Measurements from ENCODE around the gene SHROOM2.
"Not testable (repeated sequence)": the region's sequence is repeated elsewhere in the genome, so short reads cannot be mapped to it uniquely, and the experiment has no call there.

SHROOM2 gene

DNA sequence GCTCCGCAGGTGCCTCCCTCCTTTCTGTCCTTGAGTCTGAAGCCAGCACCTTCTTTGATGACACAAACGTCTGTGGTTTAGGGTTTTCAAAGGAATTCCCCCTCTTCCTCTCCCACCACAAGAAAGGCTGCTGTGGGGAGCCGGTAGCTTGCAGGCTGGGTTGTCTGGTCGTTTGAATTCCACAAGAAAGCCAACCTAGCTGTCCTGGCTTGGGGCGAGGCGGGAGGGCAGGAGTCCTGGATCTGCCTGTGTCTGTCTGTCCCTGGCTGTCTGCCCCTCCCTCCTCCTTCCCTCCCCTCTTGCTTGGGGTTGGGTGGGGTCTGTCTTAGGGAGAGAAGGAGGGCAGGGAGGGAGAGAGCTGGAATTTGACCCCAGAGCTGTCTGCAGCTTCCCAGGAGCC, 56.3 kb downstream of the SHROOM2 start:
- DNase-seq: no peak

DNA sequence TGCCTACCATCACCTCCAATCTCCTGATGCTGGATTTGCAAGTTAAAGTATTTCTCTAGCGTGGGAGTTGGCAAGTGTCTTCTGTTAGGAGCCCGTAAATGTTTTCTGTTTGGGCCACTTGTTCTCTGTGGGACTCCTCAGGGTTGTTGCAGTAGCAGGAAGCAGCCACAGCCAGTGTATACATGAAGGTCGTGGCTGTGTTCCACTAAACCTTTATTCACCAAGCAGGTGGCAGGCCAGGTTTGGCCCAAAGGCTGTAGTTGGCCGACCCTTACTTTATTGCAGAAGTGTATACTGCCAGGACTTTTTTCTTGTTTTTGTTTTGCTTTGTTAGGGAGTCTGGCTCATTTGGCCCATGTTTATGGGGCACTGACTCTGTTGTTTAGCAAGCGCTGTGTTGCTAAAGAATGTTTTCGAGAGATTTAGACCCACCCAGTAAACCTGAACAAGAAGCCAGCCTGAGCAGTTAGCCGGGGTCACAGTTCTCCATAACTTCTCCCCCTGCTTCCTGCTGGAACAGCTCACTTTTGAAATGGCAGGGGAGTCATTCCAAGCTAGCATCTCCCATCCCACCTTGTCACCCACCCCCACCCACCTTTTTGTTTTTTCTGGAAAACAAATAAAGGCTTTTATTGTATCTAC, 58.8 kb downstream of the SHROOM2 start:
- DNase-seq: no peak

DNA sequence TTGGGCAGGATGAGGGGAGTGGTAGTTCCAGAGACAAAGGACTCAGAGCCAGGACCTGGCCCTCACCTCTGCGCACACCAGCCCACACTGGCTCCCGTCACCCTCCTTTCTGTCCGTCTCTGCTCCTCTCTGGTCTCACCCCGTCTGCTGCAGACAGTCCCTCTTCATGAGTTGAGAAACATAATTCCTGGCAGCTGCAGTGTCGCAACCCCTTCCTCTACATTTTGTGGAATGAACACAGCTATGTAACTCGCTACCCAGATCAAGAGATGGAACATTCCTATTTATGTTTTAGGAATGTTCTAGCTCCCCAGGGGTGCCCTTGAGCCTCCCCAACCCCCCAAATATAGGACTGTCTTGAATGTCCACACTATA, 59.3 kb downstream of the SHROOM2 start:
- no peak for DNase-seq

DNA sequence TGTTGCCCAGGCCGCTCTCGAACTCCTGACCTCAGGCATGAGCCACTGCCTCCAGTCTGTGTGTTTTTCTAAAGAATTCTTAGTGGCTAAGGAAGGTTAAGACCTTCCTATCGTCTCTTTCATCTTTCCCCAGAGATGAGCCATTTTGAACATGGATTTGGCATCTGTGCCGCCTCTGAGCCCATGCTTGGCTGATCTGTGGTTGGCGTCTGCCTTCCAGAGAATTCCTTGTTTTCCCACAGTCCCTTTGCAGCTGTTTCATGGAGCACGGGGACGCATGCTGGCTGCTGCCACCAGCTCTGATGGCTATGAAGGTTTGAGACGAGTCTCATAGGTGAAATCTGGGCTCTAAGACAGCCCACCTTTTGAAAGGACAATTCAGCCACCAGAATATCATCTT, 60.4 kb downstream of the SHROOM2 start:
- no peak for DNase-seq

DNA sequence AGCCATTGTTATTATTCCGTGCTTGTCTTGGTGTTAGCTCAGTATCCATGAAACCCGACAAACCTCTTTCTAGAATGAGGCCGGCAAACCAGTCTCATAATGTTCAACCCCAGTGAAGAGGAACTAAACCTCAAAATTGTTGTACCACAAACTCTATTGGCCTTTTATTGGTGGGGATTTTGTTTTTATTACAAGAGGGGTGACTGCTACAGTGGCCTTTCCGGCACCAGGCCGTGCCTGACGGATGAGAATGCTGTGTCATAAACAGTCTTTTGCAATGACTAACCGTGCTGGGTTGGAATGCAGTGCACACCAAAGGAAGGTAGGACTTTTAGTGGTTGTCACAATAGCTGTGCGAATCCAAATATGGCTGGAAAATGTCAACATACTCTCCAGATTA, 60.8 kb downstream of the SHROOM2 start:
- no peak for DNase-seq

DNA sequence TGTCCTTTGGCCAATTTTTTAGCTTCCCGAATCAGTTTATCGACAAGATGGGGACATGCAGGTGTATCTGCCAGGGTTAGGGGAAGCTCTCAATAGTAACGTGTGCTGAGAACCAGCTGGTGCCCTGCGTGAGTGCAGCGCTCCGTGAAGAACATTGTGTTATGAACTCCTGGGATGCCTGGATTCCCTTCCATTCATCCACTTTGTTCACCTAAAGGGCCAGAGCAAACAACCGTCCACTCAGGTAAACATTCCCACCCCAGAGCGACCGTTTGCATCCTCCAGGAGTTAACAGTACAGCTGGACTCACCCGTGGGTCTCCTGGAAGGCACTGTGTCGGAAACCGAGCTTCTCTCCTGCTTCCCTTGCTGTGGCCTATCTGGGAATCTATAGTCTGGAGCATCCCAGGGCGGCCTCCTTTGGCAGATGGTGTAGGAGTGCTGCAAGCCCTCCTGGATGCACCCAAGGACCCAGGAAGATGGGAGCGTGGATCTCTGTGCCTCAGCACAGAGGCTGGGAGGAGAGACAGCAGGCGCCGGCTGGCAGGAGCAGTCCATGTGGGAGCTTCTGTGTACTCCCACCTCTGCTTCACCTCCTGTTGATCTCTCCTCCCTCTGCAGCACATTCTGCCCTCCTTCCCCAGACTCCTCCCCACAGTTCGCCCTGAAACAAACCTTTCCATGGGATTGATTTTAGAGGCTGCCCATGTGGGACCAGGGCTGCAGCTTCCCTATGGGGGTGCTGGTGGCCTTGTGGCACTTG, 62.7 kb downstream of the SHROOM2 start:
- DNase-seq: no peak

DNA sequence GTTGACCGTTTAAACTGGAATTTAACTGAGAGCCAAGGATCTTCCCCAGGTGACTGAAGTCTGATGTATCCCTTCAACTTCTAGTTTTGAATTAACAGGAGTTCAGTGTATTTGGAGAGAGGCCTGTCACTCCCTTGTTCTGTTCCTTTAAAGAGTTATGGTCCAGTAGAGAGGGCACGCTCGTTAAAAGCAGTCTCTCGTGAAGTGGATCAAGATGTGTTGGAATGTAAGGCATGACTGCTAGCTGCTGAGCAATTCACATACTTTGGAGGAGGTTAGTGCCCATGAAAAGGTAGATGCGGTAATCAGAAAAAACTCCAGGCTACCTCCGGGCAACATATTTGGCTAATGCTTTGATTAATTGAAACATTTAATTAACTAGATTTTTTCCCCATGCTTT, 65.7 kb downstream of the SHROOM2 start:
- no peak for DNase-seq

DNA sequence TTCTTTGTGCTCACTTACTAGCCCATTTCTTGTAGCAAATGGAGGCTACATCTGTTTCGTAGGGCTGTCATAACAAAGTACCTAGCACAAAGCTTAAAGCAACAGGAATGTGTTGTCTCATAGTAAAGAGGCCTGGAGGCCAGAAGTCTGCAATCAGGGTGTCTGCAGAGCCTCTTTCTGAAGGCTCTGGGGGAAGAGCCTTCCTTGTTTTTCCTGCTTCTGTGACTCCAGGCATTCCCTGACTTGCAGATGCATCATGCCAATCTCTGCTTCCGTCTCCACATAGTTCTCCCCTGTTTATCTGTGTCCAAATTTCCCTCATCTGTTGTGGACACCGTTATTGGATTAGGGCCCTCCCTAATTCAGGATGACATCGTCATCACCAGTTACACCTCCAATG, 67.1 kb downstream of the SHROOM2 start:
- no peak for DNase-seq

DNA sequence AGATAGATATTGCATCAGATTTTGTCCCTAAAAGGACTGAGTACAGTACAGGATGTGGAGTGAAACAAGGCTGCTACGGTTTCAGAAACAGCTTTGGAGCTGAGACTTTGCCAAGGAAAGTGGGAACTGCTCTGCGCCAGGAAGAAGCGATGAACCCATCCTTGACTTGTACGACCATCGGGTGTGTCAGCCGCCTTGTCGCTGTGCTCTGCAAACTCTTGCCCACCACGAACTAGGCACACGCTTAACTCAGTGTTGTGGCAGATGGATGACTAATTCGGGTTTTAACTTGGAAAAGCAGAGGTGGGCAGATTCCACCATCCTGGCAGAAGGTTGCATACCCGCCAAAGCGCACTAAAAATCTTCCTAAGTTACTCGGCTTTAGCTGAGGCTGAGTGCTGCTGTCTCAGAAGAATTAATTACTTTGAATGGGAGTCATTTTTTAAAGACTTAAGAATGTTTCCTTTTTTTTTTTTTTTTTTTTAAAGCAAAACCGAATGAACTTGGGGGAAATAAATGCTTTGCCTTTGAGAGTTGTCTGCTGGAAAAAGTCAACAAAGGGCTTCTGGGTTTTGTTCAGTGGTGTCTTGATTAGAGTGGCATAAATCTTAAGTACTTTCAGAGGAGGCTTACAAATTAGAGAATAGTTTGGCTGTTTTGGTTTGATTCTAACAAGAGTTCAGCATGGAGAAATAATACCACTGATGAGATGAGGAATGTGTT, 69.5 kb downstream of the SHROOM2 start:
- no peak for DNase-seq

DNA sequence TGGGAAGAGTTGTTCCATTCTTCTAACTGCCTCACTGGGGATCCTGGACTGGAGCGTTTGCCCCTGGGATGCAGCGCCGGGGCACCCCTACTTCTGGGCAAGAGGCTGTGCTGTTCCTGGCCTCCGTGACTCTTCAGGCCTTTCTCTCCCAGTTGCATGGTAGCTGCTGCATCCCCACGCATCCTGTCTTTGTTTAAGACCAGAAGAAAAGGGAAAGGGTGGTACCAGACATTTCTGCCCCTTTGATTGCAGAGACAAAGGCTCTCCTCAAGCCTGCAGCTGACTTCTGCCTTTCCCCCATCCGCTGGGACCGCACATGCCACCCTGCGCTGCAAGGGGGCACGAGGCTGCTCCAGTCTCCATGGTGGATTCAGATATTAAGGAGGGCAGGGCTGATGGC, 70.4 kb downstream of the SHROOM2 start:
- no peak for DNase-seq

DNA sequence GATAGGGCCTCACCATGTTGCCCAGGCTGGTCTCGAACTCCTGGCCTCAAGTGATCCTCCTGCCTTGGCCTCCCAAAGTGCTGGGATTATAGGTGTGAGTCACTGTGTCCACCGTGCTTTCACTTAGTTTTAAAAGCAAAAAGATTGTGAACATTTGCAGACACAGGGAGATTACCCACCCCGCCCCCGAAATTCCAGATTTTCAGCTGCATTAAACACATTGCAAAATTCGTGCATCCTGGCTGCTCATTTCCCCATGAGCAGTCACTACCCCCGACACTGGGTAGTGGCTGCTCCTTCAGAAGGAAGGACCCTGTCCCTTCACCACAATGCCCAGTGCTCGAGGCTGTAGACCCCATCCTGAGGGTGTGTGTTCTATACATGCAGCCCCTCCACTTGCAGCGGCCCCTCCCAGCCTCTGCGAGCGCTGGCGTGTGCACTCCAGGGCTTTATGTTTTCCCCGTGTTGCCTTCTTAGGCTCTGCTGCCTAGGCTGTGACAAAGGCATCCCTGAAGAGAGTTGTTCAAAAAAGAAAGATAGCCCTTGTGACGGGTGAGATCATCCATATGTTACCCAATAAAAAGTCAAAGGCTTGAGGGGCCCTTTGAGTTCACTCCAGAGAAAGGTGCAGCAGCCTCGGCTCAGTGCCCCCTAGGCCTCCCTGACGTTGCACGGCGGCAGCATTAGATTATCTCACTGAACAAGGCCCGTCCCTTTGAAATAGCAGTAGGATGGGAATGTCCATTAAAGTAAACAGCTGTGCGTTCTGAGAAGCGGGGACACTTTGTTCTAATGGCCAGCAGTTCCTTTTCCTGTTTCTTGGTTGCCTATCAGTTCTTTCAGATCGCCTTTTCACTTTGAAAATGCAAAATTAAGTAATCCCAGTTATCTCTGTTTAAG, 71.6 kb downstream of the SHROOM2 start:
- DNase-seq: no peak

DNA sequence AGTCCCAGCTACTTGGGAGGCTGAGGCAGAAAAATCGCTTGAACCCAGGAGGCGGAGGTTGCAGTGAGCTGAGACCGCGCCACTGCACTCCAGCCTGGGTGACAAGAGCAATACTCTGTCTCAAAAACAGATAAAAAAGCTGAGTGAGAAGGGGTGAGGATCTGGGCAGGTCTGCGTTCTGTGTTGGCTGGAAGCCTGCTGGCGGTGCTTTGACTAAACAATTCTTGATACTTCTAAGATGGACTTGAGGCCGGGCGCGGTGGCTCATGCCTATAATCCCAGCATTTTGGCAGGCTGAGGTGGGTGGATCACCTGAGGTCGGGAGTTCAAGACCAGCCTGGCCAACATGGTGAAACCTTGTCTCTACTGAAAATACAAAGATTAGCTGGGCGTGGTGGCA, 72.5 kb downstream of the SHROOM2 start:
- not testable (repeated sequence) for DNase-seq

DNA sequence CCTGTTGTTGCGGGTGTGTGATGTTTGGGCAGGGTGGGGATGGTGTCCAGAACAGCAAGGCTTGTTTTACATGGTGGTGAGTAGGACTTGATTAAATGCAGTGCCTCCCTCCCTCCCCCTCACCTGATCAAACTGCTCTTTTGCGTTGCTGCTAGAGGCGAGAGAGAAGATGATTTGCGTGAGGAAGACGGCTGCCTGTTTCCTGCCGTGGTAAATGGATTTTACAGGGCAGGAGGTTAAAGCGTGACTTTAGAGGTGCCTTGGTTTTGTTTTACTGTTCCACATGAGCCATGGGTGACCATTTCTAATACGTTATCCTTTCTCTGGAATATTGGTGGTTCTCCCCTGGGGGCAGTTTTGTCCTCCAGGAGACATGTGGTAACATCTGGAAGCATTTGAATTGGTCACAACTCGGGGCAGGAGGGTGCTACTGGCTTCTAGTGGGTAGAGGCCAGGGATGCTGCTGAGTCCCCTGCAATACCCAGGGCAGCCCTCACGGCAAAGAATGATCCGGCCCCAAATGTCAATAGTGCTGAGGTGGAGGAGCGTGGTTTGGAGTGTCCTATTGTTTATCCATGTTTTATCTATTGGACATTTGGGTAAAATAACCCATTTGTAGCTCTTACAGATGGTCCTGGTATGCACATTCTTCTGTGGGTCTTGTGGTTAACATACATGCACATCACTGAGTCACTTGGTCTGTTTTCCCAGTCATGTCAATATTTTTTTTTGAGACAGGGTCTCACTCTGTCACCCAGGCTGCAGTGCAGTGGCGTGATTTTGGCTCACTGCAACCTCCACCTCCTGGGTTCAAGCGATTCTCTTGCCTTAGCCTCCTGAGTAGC, 73.7 kb downstream of the SHROOM2 start:
- DNase-seq: no peak

DNA sequence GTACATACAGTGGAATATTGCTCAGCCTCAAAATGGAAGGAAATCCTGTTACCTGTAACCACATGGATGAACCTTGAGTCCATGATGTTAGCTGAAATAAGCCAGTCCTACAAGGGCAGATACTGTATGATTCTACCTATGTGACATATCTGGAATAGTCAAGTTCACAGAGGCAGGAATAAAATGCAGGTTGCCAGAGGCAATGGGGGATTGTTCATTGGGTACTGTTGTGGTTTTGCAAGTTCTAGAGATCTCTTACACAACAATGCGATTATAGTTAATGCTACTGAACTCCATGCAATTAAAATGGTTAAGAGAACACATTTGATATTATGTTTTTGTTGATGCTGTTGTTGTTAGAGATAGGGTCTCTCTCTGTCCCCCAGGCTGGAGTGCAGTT, 74.6 kb downstream of the SHROOM2 start:
- no peak for DNase-seq

DNA sequence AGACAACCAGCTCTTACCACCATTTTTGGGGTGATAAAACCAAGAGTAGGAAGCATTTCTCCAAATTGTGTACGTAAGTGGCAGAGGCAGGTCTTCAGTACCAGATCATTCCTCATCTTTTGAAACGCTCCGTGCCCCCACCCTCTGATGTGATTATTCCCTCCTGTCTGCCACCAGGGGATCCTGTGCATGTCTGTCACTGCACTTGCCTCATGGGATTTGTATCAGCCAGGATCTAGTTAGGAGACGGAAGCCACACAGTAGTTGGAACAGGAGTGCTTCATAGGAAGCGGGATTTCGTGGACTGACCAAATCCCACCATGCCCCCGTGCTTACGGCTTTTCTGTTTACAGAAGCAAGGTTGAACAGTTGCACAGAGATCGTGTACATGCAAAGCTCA, 75.5 kb downstream of the SHROOM2 start:
- no peak for DNase-seq

DNA sequence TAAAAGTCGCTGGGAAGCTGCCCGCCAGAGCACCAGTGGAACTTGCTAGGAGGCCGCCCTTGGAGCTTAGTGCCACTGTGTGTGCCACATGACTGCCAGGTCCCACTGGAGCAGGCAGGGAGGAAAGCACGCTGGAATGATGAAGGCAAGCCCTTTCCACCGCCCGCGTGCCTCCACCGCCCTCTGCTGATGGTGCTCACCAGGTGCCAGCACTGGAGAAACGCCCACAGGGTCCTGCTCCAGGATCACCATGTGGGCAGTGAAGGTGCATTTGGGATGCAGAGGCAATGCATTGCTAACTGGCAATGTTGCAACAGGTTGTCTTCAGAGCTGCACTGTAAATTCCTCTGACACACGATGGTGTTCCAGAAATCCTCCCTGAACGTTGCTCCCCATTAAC, 76.3 kb downstream of the SHROOM2 start:
- DNase-seq: no peak

DNA sequence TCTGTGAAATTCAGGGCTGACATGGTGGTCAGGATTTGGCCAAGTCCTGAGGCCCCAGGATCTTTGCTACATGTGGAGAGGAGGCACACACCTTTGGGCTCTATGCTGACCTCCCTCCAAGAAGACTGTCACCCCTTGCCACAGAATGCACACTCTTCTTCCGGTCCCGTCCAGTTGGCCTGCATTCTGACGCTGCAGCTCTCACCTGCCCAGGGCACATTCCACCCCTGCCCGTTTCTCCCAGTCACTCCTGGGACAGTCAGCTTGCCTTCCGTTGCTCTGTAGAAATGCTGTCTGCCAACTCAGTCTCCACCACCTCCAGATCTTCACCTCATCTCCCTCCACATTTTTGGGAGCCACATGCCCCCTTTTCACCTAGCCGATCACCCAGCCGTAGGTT, 76.7 kb downstream of the SHROOM2 start:
- DNase-seq: no peak

DNA sequence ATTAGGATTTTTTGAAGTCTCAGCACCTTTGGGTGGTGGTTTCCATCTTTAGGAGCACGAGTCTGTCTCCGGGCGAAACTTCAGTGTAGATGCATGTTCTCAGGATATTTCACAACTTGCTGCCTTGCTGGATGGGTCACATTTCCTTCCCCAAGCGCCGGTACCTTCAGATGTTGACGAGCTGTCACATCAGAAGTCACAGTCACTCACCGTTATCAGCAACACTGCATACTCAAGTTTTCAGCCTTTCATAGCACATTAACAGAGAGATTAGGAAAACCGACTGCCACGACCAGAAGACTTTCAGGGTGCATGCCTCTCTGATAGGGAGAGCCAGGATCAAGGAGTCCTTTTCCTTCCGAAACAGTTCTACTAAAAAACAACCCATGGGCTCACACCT, 77.8 kb downstream of the SHROOM2 start:
- DNase-seq: no peak

DNA sequence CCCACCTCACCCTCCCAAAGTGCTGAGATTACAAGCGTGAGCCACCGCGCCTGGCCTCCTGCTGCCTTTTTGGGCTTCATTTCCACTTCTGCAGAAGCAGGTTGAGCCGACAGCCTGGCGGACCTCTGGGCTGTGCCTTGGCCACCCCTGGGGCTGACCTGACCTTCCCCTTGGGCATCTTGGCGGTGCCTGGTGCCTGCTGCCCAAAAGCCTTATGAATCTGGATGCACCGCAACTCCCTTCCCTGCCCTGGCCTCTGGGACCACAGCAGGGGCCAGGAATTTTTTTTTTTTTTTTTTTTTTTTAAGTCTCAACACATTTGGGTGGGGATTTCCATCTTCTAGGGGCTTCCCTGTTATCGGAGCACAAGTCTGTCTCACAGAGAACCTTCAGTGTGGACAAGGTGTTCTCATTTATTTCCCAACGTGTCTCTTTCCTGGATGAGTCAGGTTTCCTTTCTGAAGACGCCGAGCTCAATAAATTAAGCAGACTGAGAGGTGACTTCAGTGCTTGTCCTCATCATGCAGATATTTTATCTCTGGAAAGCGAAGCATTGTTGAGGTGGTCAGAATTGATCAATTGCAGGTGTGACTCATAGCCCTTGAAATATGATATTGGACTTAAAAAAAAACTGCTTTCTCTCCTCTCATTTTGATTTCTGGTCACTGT, 79.7 kb downstream of the SHROOM2 start:
- no peak for DNase-seq

DNA sequence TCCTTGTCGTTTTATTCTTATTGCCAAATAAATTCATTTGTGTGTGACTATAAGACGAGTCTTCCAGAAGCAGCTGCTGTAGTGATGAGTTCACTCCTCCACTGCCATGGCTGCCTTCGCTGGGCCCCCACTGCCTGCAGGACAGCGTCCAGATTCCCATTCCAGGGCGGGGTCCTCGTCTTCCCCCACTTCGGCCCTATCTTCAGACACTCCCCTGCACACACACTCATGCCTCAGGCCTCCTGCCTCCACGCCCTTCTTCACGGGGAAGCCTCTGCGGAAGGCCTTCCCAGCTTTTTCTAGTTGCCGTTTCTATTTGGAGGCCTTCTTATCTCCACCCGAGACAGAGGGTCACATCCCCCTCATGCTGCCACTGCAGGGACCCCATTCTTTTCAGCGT, 80.4 kb downstream of the SHROOM2 start:
- no peak for DNase-seq

DNA sequence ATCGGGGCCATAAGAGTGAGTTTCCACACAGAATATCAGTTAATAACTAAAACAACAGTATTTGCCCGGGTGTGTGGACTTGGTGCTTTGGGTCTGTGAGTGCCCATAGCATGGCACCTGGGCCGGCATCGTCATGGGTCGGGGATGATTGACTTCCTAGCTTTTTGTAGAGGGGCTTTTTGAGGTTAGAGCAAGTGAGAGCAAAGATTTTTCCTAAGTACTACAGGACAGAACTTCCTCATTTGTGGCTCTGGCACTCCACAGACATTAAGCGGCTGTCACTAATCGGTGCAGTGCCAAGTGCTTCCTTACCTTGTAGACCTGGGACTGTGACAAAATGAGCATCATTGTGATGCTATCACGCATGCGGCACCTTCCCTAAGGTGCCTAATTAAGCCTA, 81.0 kb downstream of the SHROOM2 start:
- DNase-seq: no peak

DNA sequence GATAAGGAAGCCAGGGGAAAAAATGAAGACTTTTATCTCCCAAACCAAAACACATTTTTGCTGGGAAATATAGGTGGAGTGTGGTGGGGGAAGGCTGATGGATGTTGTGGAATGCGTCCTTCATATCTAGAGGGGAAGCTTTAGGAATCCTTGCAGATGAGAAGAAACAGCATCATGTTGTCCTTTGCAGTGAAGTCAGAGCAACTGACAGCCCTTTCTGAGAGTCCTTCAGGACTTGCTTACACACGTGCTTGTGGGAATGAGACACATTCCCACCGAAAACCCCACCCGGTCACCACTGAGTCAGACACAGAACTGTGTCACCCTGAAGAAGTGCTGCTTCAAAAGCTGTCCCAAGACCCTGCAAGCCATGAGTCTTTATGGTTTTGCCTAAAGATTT, 81.5 kb downstream of the SHROOM2 start:
- no peak for DNase-seq
